CMK (cell line): ENCODE data around the gene PSPC1.
"Not testable (repeated sequence)": the region's sequence is repeated elsewhere in the genome, so short reads cannot be mapped to it uniquely, and the experiment has no call there.

Source experiments
- DNase-seq: peaks from one replicate; pipeline ENCODE4 v3.0.0-alpha.2; 2010; ENCODE audit warnings: low read depth

The PSPC1 gene, protein sequence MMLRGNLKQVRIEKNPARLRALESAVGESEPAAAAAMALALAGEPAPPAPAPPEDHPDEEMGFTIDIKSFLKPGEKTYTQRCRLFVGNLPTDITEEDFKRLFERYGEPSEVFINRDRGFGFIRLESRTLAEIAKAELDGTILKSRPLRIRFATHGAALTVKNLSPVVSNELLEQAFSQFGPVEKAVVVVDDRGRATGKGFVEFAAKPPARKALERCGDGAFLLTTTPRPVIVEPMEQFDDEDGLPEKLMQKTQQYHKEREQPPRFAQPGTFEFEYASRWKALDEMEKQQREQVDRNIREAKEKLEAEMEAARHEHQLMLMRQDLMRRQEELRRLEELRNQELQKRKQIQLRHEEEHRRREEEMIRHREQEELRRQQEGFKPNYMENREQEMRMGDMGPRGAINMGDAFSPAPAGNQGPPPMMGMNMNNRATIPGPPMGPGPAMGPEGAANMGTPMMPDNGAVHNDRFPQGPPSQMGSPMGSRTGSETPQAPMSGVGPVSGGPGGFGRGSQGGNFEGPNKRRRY

DNA sequence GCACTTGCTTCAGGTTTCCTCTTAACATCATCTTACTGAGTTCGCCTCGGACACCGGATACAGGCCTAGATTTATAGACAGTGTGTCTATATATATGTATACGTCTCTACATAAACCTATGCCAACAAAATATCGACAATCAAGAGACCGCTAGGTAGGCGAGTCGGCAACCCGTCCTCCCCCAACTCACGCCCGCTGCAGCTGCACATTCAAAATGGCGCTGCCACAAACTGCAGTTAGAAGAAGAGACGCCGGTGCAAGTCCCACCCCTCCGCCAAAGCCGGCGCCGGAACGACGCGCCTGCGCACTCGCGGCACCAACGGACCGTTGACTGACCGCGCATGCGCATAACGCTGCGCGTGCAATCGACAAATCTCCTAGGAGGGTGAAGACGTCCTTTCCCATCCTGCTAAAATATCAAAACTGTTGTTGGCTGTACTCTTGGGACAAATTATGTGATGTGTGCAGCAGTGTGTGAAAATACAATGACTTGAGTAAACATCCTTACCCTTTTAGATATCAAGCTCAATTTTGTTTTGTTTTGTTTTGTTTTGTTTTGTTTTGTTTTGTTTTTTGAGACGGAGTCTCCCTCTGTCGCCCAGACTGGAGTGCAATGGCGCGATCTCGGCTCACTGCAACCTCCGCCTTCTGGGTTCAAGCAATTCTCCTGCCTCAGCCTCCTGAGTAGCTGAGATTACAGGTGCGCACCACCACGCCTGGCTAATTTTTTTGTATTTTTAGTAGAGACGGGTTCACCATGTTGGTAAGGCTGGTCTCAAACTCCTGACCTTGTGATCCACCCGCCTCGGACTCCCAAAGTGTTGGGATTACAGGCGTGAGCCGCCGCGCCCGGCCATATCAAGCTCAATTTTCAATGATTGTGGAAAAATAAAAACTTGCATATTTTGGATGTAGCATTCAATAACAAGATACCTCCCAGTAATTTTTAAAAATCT is at the start of gene PSPC1:
Gene PSPC1 (minus strand): TSS at position 219 of the 956 bp plus-strand sequence. CDS start 188 bp downstream, at position 31.
- DNase-seq: peak; percentile 56

DNA sequence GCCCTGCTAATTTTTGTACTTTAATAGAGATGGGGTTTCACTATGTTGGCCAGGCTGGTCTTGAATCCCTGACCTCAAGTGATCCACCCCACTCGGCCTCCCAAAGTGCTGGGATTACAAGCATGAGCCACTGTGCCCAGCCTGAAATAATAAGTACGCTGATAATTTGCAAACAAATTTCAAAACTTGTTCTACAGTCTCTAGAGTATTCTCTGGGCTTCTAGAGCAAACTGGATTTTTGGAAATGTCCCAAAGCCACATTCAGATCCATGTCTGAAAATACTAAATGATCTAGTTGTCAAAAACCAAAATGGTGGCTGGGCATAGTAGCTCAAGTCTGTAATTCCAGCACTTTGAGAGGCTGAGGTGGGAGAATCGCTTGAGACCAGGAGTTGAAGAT is 39.9 kb upstream of the PSPC1 start:
- no peak for DNase-seq

DNA sequence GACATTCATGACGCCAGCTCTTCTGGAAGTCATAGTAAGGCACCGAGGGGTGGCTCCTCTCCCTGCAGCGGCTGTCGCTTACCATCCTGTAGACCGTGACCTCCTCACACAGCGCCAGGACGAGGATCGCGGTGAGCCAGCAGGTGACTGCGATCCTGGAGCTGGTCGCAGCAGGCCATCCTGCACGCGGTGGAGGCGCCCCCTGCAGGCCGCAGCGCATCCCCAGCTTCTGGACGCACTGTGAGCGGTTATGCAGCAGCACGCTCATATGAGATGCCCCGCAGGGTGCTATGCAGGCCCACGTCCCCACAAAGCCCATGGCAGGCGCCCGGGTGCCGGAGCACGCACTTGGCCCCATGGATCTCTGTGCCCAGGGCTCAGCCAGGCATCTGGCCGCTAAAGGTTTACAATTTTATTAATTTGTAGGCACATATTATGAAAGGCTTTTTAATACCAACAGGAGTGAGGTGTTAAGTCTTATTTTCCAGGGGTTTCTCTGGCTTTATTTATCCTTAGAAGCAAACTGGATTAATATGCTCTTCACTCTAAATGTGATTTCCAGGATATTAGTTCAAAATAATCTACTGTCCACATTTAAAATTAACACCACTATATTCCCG is 35.6 kb upstream of the PSPC1 start:
- no peak for DNase-seq

DNA sequence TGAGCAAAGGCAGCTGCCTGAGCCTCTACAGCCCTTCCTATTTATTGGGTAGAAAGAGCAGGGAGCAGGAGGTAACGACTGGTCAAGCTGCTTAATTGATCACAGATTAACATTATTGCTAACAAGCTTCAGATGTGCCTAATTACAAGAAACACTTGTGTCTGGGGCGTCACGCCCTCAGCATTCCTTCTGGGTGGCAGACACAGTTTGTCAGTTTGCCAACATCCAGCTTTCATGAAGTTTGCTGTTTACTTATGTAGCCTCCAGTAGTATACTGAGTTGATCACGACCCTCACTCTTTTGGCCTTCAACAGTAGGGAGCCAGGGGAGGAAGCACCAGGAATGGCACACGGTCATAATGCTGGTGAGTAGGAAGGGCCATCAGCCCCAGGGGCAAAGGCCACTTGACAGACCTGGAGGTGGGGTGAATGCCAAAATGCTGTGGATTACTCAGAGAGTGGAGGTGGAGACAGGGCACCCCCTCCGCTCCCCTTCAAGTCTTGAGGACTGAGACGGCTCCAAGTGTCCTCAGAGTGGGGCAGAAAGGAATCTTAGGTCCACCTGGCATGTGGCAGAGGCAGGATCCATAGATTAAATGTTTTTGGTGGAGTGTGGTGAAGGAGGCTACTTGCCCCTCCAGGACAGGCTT is 34.9 kb upstream of the PSPC1 start:
- DNase-seq: no peak

DNA sequence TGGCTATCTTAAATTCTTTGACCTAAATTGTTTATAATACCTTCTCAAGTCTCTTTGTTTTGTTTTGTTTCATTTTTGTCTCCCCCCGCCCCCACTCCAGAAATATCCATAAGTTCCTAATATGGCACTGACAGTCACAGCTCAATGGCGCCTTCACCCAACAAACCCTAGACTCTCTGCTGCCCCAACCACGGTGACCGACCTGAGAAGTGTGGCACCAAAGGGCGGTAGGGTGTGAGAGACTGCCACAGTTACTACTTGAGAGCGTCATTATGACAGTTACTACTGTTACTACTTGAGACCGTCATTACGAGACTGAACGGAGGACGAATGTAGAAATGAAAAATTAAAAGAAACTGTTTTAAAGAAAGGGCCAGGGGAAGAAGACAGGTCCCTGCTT is 34.4 kb upstream of the PSPC1 start:
- no peak for DNase-seq

DNA sequence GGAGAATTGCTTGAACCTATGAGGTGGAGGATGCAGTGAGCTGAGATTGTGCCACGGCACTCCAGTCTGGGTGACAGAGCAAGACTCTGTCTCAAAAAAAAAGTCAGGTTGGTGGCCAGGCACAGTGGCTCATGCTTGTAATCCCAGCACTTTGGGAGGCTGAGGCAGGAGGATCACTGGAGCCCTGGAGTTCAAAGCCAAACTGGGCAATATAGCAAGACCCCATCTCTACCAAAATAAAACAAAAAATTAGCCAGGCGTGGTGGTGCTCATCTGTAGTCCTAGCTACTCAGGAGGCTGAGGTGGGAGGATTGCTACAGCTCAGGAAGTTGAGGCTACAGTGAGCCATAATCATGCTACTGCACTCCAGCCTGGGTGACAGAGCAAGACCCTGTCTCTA is 33.1 kb upstream of the PSPC1 start:
- DNase-seq: not testable (repeated sequence)

DNA sequence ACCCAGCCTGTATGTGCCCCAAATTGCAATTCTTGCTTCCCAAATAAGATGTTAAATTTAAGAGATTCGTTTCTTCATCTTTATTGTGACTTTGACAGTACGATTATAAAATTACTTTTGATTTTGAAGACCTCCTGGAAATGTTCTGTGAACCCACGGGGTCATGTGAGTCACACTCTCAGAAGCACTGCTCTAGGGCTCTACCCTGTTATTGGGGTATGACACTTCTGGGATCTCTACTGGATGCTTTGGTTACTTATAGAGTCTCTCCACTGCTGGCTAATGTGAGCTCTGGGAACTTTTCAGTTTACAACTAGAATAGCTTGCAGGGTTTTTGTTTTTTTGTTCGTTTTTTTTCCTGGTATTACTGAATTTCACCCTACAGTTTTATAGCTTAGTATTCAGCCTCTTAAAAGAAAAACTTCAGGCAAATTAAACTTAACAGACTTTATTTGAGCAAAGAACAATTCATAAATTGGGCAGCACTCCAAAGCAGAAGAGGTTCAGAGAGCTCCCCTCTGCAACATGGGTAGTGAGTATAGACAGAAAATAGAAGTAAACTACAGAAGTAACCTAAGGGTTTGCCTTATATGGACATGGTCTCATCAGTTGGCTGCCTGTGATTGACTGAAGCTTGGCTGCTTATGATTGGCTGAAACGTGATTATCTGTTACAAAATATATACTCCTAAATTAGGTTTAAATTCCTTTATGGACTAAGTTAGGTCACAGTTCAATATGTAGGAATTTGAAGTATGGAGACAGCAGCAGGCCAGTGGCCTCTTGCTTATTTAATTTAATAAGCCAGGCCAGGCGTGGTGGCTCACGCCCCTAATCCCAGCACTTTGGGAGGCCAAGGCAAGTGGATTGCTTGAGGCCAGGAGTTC is 28.5 kb upstream of the PSPC1 start:
- DNase-seq: no peak

DNA sequence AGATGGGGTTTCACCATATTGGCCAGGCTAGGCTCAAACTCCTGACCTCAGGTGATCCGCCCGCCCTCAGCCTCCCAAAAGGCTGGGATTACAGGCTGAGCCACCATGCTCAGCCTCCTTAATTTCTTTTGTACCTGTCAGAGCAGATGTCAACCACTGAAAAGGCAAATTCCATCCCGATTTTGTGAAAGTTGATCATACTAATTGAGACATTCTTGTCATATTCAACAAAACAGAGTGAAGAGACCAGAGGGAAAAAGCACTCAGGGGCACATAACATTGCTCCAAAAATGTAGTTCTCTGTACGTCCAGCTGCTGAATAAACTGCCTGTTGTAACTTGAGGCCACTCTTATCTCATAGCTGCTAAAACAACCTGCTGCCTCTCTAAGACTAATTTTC is 27.4 kb upstream of the PSPC1 start:
- no peak for DNase-seq

DNA sequence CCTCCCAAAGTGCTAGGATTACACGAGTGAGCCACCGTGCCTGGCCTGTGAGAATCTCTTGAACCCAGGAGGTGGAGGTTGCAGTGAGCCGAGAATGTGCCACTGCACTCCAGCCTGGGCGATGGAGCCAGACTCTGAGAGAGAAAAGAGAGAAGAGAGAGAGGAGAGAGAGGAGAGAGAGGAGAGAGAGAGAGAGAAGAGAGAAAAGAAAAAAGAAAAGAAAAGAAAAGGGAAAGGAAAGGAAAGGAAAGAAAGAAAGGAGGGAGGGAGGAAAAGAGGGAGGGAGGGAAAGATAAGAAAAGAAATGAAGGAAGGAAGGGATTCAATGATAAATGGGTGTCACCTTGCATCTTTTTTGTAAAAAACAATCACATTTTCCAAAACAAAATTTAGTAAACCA is 23.0 kb upstream of the PSPC1 start:
- no peak for DNase-seq

DNA sequence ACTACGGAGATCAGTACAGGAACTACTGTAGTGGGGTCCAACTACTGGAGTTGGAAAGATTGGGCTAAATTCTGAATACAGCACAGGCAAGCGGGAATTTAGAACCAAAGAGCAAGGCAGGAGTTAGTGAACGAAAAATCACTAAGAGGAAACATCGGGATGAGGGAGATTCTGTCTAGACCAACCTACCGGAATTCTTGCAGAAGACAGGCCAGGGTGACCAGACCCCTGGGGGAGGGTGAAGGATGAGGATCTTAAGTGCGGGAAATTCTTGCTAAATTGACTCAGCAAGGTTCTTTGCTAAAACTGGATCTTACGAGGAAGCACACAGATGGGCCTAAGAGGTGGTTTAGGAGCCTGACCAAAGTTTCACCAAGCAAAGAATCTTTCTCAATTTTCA is 13.2 kb upstream of the PSPC1 start:
- no peak for DNase-seq

DNA sequence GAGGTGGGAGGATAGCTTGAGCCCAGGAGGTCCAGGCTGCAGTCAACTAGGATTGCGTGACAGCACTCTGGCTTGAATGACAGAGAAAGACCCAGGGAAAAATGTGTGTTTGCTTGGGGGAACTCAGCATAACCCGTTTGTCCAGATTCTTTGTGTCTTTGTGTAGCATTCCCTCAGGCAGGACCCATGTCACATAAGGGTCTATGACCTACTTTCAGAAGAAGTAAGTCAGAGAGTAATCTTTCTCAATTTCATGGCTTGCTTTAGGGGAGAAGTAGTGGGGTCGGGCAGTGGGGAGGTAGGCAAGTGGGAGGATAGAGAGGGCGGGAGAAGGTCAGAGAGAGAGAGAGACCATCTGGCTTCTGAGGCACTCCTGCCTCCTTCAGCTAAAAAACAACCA is 11.9 kb upstream of the PSPC1 start:
- no peak for DNase-seq

DNA sequence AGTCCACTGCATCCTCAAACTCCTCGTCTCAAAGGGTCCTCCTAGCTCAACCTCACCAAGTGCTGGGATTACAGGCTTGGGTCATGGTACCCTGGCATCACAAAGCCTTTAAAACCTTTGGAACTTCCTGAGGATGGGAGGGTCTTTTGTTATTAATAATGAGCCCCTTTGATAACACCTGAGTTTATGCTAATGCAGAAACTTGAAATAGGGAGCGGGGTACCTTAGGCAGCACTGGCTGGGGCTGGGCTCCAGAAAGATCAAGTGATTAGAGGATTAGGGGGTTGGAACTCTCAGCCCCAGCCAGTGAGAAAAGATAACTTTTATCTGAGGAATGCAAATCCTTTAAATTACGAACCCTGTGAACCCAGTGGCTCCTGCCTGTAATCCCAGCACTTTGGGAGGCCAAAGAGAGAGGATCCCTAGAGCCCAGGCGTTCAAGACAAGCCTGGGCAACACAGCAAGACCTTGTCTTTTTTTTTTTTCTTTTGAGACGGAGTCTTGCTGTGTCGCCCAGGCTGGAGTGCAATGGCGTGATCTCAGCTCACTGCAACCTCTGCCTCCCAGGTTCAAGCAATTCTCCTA is 9.3 kb upstream of the PSPC1 start:
- DNase-seq: no peak

DNA sequence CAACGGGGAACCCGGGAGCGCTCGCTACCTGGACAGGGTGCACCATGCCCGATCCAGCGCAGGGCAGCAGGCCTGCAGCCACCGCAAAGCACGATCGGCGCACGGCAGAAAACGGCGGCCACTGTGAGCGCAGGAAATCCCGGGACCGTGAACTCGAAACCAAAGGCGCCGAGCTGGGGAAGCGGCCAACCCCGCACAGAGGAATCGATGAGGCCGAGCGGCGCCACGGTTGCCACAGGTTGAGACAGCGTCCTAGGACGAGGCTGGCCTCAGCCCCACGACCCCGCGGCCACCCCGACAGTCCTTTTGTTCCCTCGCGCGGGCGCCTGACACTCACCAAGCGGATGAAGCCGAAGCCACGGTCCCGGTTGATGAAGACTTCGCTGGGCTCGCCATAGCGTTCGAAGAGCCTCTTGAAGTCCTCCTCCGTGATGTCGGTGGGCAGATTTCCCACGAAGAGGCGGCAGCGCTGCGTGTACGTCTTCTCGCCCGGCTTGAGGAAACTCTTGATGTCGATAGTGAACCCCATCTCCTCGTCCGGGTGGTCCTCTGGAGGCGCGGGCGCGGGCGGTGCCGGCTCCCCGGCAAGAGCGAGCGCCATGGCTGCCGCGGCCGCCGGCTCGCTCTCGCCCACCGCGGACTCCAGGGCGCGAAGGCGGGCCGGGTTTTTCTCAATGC is 557 bp downstream of the PSPC1 start:
- DNase-seq: no peak

DNA sequence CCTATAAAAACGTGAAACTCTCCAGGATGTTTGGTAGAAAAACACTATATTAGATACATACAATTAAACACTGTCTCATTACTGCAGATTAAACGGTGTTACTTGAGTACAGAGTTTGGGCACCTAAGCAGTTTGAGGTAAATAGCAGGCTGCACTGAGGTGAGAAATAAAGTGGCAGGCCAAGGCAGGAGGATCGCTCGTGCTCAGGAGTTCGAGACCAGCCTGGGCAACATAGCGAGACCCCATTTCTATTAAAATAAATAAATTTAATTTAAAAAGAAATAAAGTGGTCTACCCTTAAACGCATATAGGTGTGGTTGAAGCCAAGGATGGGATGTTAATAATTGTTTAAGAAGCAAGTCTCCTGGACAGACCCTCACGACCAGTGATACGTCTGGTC is 1.2 kb downstream of the PSPC1 start:
- no peak for DNase-seq

DNA sequence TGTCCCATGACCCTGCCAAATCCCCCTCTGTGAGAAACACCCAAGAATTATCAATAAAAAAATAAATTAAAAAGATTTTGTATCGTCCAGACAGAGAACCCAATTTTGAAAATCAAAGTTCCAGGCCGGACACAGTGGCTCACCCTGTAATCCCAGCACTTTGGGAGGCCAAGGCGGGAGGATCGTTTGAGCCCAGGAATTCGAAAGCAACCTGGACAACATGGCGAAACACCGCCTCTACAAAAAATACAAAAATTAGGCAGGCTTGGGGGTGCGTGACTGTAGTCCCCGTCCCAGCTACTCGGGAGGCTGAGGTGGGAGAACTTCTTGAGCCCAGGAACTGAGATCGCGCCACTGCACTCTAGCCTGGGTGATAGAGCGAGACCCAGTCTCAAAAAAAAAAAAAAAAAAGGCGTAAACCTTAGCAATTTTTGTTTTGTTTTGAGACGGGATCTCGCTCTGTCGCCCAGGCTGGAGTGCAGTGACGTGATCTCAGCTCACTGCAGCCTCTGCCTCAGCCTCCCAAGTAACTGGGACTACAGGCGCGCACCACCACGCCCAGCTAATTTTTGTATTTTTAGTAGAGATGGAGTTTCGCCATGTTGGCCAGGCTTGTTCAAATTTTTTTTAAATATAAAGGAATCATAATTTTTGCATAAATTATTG is 1.9 kb downstream of the PSPC1 start:
- DNase-seq: not testable (repeated sequence)

DNA sequence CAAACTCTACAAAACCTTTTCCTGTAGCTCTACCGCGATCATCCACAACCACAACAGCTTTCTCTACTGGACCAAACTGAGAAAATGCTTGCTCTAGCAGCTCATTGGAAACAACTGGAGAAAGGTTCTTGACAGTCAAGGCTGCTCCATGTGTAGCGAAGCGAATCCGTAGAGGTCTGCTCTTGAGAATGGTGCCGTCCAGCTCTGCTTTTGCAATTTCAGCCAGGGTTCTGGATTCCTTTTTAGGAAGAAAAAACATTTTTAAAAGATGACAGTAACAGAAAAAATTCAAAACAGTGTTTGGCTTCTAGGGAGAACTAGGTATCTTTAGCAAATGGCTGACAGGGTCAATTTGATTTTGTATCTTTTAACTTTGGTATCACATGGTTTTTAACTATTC is 10.4 kb downstream of the PSPC1 start:
- no peak for DNase-seq

DNA sequence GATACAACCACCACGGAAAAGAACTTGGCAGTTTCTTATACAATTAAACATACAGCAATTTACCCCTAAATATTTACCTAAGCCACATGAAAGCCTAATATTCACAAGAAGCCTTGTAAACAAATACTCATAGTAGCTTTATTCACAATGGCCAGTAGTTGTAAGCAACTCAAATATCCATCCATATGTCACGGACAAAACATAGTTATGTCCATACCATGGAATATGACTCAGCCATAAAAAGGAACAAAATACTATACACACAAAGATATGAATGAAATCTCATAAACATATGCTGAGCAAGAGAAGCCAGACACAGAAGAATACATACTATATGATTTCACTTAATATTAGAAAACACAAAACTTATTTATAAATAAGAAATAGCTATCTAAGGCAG is 12.9 kb downstream of the PSPC1 start:
- DNase-seq: no peak

DNA sequence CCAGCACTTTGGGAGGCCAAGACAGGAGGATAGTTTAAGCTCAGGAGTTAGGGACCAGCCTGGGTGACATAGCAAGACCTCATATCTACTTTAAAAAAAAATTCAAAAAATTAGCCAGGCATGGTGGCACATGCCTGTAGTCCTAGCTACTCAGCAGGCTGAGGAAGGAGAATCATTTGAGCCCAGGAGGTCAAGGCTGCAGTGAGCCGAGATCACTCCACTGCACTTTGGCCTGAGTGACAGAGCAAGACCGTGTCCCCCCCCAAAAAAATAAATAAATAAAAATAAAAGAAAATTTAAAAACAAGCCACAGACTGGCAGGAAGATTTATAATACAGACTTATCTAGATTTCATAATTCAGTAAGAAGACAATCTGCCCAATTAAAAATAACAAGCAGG is 14.8 kb downstream of the PSPC1 start:
- DNase-seq: no peak

DNA sequence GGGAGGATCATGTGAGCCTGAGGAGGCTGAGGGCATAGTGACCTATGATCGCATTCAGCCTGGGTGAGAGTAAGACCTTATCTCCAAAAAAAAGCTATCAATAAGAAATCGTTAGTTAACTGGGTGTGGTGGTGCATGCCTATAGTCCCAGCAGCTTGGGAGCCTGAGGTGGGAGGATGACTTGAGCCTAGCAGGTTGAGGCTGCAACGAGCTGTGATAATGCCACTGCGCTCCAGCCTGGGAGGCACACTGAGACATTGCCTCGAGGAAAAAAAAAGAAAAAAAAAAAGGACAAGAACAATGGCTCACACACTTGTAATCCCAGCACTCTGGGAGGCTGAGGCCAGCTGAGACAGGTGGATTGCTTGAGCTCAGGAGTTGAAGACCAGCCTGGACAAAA is 16.2 kb downstream of the PSPC1 start:
- DNase-seq: no peak
